HG03060 (cell line): ENCODE data around the gene MFSD6L.

ENCODE experiments used
- ATAC-seq: cut with Tn5 transposase; IDR thresholded peaks from one replicate; pipeline ENCODE4 v1.9.1; 2021; ENCODE audit warnings: low read depth, moderate number of reproducible peaks; ENCODE audit not compliant: unreplicated experiment

The MFSD6L gene

GRCh38 chr17:8749616-8750015 is 49.5 kb downstream of the MFSD6L start:
- no peak for ATAC-seq

GRCh38 chr17:8747742-8748141 is 51.4 kb downstream of the MFSD6L start:
- no peak for ATAC-seq
